BLaER1 (cell line): Measurements from ENCODE around the gene CDNF.

Experiments
- H3K27ac ChIP-seq: shearing (Covaris generic); formaldehyde crosslinking; 2 replicates; pipeline ENCODE4 v1.8.1; 2022
- H3K27me3 ChIP-seq: shearing (Covaris generic); formaldehyde crosslinking; 2 replicates; pipeline ENCODE4 v1.8.1; 2022
- H3K36me3 ChIP-seq: shearing (Covaris generic); formaldehyde crosslinking; 2 replicates; pipeline ENCODE4 v1.8.1; 2022
- H3K4me1 ChIP-seq: shearing (Covaris generic); formaldehyde crosslinking; 2 replicates; pipeline ENCODE4 v1.8.1; 2022
- H3K4me2 ChIP-seq: shearing (Covaris generic); formaldehyde crosslinking; 2 replicates; pipeline ENCODE4 v1.8.1; 2022
- H3K4me3 ChIP-seq: shearing (Covaris generic); formaldehyde crosslinking; 2 replicates; pipeline ENCODE4 v1.8.1; 2022
- H3K9ac ChIP-seq: shearing (Covaris generic); formaldehyde crosslinking; 2 replicates; pipeline ENCODE4 v1.8.1; 2022
- H3K9me3 ChIP-seq: shearing (Covaris generic); formaldehyde crosslinking; 2 replicates; pipeline ENCODE4 v1.8.1; 2022
- H4K20me1 ChIP-seq: shearing (Covaris generic); formaldehyde crosslinking; 2 replicates; pipeline ENCODE4 v1.8.1; 2022
- Cebpa-rat ChIP-seq: shearing (Covaris generic); IDR thresholded peaks from 2 replicates; pipeline ENCODE4 v1.8.1; 2022

Gene CDNF

GRCh38 chr10:14803827-14804226, 34.0 kb downstream of the CDNF start:
- Histone ChIP-seq H3K4me3 (no peak overlapping the region), H3K27ac (no peak overlapping the region), H3K4me1 (peaks cover 25% of the 10 kb centered on the region), H3K9me3 (no peaks in the 10 kb centered on the region), H3K4me2 (no peak overlapping the region), H3K9ac (no peak overlapping the region), H4K20me1 (no peaks in the 10 kb centered on the region), H3K27me3 (no peaks in the 10 kb centered on the region), H3K36me3 (no peaks in the 10 kb centered on the region)
- no peak for TF ChIP-seq Cebpa-rat

GRCh38 chr10:14801723-14802122, 36.1 kb downstream of the CDNF start:
- Histone ChIP-seq H3K9me3 (no peaks in the 10 kb centered on the region), H3K4me3 (no peak overlapping the region), H3K27me3 (no peaks in the 10 kb centered on the region), H3K4me1 (peaks cover 33% of the 10 kb centered on the region), H3K36me3 (no peaks in the 10 kb centered on the region), H3K9ac (no peak overlapping the region), H4K20me1 (no peaks in the 10 kb centered on the region), H3K4me2 (peak overlapping the region; percentile 51), H3K27ac (no peak overlapping the region)
- TF ChIP-seq Cebpa-rat, result no peak

GRCh38 chr10:14800397-14800796, 37.4 kb downstream of the CDNF start:
- Histone ChIP-seq H3K4me2 (no peak overlapping the region), H3K9ac (no peak overlapping the region), H3K4me3 (no peak overlapping the region), H3K9me3 (no peaks in the 10 kb centered on the region), H4K20me1 (no peaks in the 10 kb centered on the region), H3K27ac (no peak overlapping the region), H3K36me3 (no peaks in the 10 kb centered on the region), H3K4me1 (peaks cover 33% of the 10 kb centered on the region), H3K27me3 (no peaks in the 10 kb centered on the region)
- TF ChIP-seq Cebpa-rat, result no peak

GRCh38 chr10:14798636-14799035, 39.2 kb downstream of the CDNF start:
- Histone ChIP-seq H3K36me3 (no peaks in the 10 kb centered on the region), H3K4me3 (no peak overlapping the region), H4K20me1 (no peaks in the 10 kb centered on the region), H3K4me2 (peak overlapping the region; percentile 14; the same call in 1 of the 2 replicates), H3K27ac (no peak overlapping the region), H3K27me3 (no peaks in the 10 kb centered on the region), H3K4me1 (peaks cover 33% of the 10 kb centered on the region), H3K9ac (no peak overlapping the region), H3K9me3 (no peaks in the 10 kb centered on the region)
- TF ChIP-seq Cebpa-rat, result no peak

GRCh38 chr10:14787938-14788337, 49.9 kb downstream of the CDNF start:
- Histone ChIP-seq H4K20me1 (no peaks in the 10 kb centered on the region), H3K9ac (no peak overlapping the region), H3K4me1 (peaks cover 3% of the 10 kb centered on the region), H3K27me3 (no peaks in the 10 kb centered on the region), H3K4me3 (no peak overlapping the region), H3K36me3 (no peaks in the 10 kb centered on the region), H3K27ac (no peak overlapping the region), H3K9me3 (peaks cover 12% of the 10 kb centered on the region), H3K4me2 (no peak overlapping the region)
- no peak for TF ChIP-seq Cebpa-rat

DNA sequence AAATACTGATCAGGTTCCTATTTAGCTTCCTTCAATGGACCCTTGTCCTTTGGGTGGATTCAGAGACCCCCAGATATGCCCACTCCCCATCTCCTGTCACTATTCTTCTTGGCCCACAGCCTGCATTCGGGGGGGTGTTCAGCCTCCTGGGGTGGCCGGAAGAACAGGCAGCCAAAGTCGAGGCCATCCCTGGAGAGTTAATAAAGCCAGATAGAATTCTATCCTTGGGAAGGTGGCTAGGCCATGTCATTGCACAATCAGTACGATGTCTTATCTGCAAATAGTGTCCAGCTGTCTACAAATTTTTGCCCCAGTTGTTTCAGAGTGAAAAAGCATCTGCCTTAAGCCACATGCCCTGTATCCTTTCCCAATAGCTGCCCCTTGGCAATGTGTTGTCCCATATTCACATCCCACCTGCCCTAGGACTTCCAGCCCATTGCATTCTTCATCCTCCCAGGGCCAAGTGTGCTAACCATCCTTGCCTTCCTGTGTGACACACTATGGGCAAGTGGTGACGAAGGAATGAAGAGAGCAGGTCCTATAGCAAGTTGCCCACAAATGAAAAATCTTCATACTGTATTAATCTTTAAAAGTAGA, 53.3 kb downstream of the CDNF start:
- no peak overlapping the region for H3K9ac ChIP-seq
- no peak for TF ChIP-seq Cebpa-rat
- H3K36me3 ChIP-seq, result no peaks in the 10 kb centered on the region

DNA sequence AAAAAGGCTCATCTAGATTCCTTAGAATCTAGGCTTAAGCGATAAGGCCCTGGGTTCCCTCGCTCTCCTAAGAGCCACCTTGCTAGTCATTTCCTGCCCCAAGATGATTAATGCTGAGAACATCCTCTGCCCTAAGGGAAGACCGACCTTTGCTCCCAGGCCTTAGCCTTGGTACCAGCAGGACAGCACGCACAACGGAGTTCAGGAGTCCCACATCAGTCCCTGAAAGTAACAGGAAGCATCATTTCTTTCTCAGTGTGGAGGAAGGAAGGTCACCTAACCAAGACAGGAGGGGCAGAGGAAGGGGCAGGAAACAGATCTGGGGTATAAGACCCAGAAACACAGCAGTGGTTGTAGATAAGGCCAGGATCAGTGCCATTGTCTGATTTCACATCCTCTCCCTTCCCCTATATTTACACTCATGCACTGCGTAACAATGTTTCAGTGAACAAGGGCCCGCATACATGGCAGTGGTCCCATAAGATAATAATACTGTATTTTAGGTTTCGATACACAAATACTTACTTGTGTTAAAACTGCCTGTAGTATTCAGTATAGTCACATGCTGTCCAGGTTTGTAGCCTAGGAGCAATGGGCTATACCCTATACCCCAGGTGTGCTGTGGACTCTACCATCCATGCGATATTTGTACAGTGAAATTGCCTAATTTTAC, 55.0 kb downstream of the CDNF start:
- Histone ChIP-seq H3K27ac (no peak overlapping the region), H3K4me2 (peak overlapping the region; percentile 54), H3K4me3 (no peak overlapping the region), H4K20me1 (no peaks in the 10 kb centered on the region), H3K4me1 (peaks cover 26% of the 10 kb centered on the region), H3K27me3 (no peaks in the 10 kb centered on the region), H3K9me3 (peaks cover 12% of the 10 kb centered on the region), H3K9ac (no peak overlapping the region), H3K36me3 (no peaks in the 10 kb centered on the region)
- no peak for TF ChIP-seq Cebpa-rat

More for the DNA sequence above, 53.3 kb downstream of the CDNF start:
- H3K4me2 ChIP-seq, result no peak overlapping the region
- no peaks in the 10 kb centered on the region for H4K20me1 ChIP-seq
- H3K27me3 ChIP-seq, result no peaks in the 10 kb centered on the region
- no peak overlapping the region for H3K4me3 ChIP-seq
- peaks cover 12% of the 10 kb centered on the region for H3K9me3 ChIP-seq
- H3K4me1 ChIP-seq, result peaks cover 15% of the 10 kb centered on the region
- H3K27ac ChIP-seq, result no peak overlapping the region

DNA sequence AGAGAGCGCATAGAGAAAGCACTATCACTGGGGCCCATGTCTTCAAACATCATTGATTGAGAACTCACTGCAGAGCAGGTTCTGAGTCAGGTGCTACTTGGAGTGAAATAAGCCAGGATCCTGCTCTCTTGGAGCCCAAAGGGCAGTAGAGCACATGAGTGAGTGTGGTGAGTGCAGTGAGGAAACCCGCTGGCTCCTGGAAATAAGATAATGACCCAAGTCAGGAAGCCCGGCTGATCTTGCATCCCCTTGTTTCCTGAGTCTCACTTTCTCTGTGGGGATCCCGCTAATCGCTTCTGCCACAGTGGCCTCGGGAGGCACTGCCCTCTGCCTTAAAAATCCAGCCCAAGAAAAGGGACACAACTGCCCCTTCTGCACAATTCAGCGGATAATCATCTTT, 56.1 kb downstream of the CDNF start:
- H3K4me1 ChIP-seq, result peaks cover 26% of the 10 kb centered on the region
- H4K20me1 ChIP-seq, result no peaks in the 10 kb centered on the region
- TF ChIP-seq Cebpa-rat, result no peak
- no peak overlapping the region for H3K27ac ChIP-seq
- H3K27me3 ChIP-seq, result no peaks in the 10 kb centered on the region
- H3K36me3 ChIP-seq, result no peaks in the 10 kb centered on the region
- H3K4me3 ChIP-seq, result no peak overlapping the region
- H3K4me2 ChIP-seq, result no peak overlapping the region
- peaks cover 12% of the 10 kb centered on the region for H3K9me3 ChIP-seq
- H3K9ac ChIP-seq, result no peak overlapping the region

GRCh38 chr10:14779001-14779651, 58.7 kb downstream of the CDNF start:
- H3K9me3 ChIP-seq, result peaks cover 2% of the 10 kb centered on the region; the same call in 1 of the 2 replicates
- H3K36me3 ChIP-seq, result no peaks in the 10 kb centered on the region
- H3K9ac ChIP-seq, result no peak overlapping the region
- no peak overlapping the region for H3K27ac ChIP-seq
- TF ChIP-seq Cebpa-rat, result no peak
- H3K4me2 ChIP-seq, result no peak overlapping the region
- H3K4me1 ChIP-seq, result peaks cover 26% of the 10 kb centered on the region
- H4K20me1 ChIP-seq, result no peaks in the 10 kb centered on the region
- no peaks in the 10 kb centered on the region for H3K27me3 ChIP-seq
- no peak overlapping the region for H3K4me3 ChIP-seq

DNA sequence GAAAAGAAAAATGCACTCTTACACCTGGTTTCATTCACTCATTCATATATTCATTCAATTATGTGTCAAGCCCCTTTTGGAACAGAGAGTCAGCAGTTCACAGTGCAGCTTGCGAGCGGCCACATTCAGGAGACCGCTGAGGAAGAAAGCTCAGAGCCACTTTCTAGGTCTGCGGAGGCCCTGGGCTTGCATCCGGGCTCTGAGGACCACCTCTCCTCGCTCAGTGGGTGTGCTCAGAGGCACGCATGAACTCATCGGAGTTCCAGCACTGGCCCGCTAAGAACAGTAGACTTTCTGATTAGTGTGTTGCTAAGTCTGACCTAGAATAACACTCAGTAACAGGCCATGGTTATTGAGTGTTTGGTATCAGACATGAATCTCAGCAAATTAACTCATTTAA, 61.3 kb downstream of the CDNF start:
- H3K36me3 ChIP-seq, result no peaks in the 10 kb centered on the region
- no peak for TF ChIP-seq Cebpa-rat
- H3K4me1 ChIP-seq, result peaks cover 11% of the 10 kb centered on the region; the same call in 1 of the 2 replicates
- 0 out of 2 replicates have a peak, but pooled peaks cover 3% of the 10 kb centered on the region for H3K9me3 ChIP-seq
- H3K27ac ChIP-seq, result no peak overlapping the region
- no peak overlapping the region for H3K4me2 ChIP-seq
- no peaks in the 10 kb centered on the region for H4K20me1 ChIP-seq
- H3K9ac ChIP-seq, result no peak overlapping the region
- H3K27me3 ChIP-seq, result no peaks in the 10 kb centered on the region
- no peak overlapping the region for H3K4me3 ChIP-seq
